ENCODE measurements around the gene GABBR2. TPM values are rescaled to one million over a fixed set of nuclear protein-coding genes. Genes with fewer than 3 reads are reported as not detected.

The GABBR2 gene
- total and polyA plus RNA-seq, 2 of the 8 experiments (the other 6 are each of a cell fraction or from before 2014, with no cell fraction given) = 0.50 to 1.2 TPM

GRCh38 chr9:98472216-98472615, 236.5 kb downstream of the GABBR2 start:
- no peak for TF ChIP-seq SAP30 (IDR thresholded peaks at IDR 0.05; ENCODE audit: insufficient read depth, insufficient replicate concordance, low read length)
- TF ChIP-seq RBBP5 (IDR thresholded peaks at IDR 0.05; ENCODE audit: borderline replicate concordance, low read depth, low read length) = no peak
- TF ChIP-seq SIN3A (conservative IDR thresholded peaks at IDR 0.05 in 1 of 2, IDR thresholded peaks at IDR 0.05 in 1 of 2; ENCODE audit: low read depth in 1 of 2, low read length in 2 of 2) = no peak
- no peak for TF ChIP-seq SRF (IDR thresholded peaks at IDR 0.05; ENCODE audit: low read depth, low read length)
- TF ChIP-seq POLR2AphosphoS5 (IDR thresholded peaks at IDR 0.05; ENCODE audit: low read depth, low read length) = no peak
- TF ChIP-seq POLR2A (IDR thresholded peaks at IDR 0.05; ENCODE audit: control extremely low read depth in 1 of 2, low read depth in 2 of 2, low read length in 2 of 2) = no peak
- TF ChIP-seq BCL11A (IDR thresholded peaks at IDR 0.05; ENCODE audit: low read depth in 2 of 2, low read length in 2 of 2) = no peak
- no peaks in the 10 kb centered on the region for H3K79me2 ChIP-seq (ENCODE audit: control insufficient read depth in 1 of 2, insufficient read depth in 2 of 2, low read length in 2 of 2)
- no peaks in the 10 kb centered on the region for H4K20me1 ChIP-seq (replicated peaks in 1 of 2; ENCODE audit: control insufficient read depth in 1 of 2, insufficient read depth in 2 of 2, low read length in 2 of 2)
- H3K27me3 ChIP-seq (replicated peaks in 1 of 4; ENCODE audit: control insufficient read depth in 3 of 4, extremely low read depth in 1 of 4, insufficient read depth in 3 of 4, low read length in 3 of 4) = no peaks in the 10 kb centered on the region
- H3K56ac ChIP-seq (replicated peaks; ENCODE audit: insufficient read length, low read depth, low read length) = no peak overlapping the region
- no peak overlapping the region for H2BK12ac ChIP-seq (ENCODE audit: low read depth, low read length)
- no peak overlapping the region for H3K4me2 ChIP-seq (ENCODE audit: insufficient read depth in 1 of 2, low read depth in 2 of 2, low read length in 2 of 2)
- H4K91ac ChIP-seq (replicated peaks; ENCODE audit: insufficient read length, low read length) = no peak overlapping the region
- 85% methylated on average over 2 of the region's 2 CpGs; no CpG with 5 or more reads in 1 of the 2 experiments for WGBS, 2 experiments (ENCODE audit: extremely low coverage in 1 of 2, insufficient coverage in 1 of 2, insufficient read length in 1 of 2, insufficient replicate concordance in 2 of 2, low coverage in 1 of 2, low lambda C conversion rate in 2 of 2, missing lambda C conversion rate in 1 of 2)
- FAIRE-seq (no peak), DNase-seq (ENCODE audit: low read depth in 1 of 2, low spot score in 2 of 2) (no peak)
- no peaks in the 10 kb centered on the region for H3K79me1 ChIP-seq (ENCODE audit: low read depth, low read length)
- H4K5ac ChIP-seq (ENCODE audit: insufficient read length, low read depth, low read length) = no peak overlapping the region
- no peaks in the 10 kb centered on the region for H3K36me3 ChIP-seq (ENCODE audit: control insufficient read depth in 2 of 4, insufficient read depth in 4 of 4, low read length in 3 of 4)
- no peaks in the 10 kb centered on the region for H3K9me3 ChIP-seq (ENCODE audit: insufficient read depth in 2 of 2, low read depth in 1 of 2, low read length in 1 of 2)
- no peak overlapping the region for H3K4me3 ChIP-seq (ENCODE audit: extremely low read depth in 1 of 4, insufficient read depth in 2 of 4, low read depth in 3 of 4, low read length in 4 of 4)
- no peak overlapping the region for H2AFZ ChIP-seq (ENCODE audit: low read length)
- no peak overlapping the region for H2BK15ac ChIP-seq (ENCODE audit: low read length)
- no peak overlapping the region for H3K4ac ChIP-seq (replicated peaks; ENCODE audit: insufficient read length, low read depth, low read length)
- no peak overlapping the region for H3K9ac ChIP-seq (replicated peaks in 1 of 4; ENCODE audit: extremely low read depth in 1 of 4, low read depth in 3 of 4, low read length in 3 of 4)
- no peak overlapping the region for H3K14ac ChIP-seq (ENCODE audit: insufficient read length)
- H3K23ac ChIP-seq (ENCODE audit: insufficient read length) = no peak overlapping the region
- ChIA-PET CTCF (ENCODE audit: partially characterized antibody) (interaction anchor here (1.0 kb wide), 1 partner anchor 18 kb away, joined by 3 read pairs; no protein-coding TSS in a partner anchor), POLR2A (ENCODE audit: partially characterized antibody) (no interaction called here)
- no peak overlapping the region for H2BK120ac ChIP-seq (replicated peaks; ENCODE audit: low read depth, low read length)
- H2BK5ac ChIP-seq (ENCODE audit: low read depth, low read length) = no peak overlapping the region
- H3K4me1 ChIP-seq (replicated peaks in 1 of 4; ENCODE audit: control insufficient read depth in 3 of 4, insufficient read depth in 4 of 4, low read length in 3 of 4) = no peaks in the 10 kb centered on the region
- H2AK5ac ChIP-seq (ENCODE audit: low read depth, low read length) = no peak overlapping the region
- H4K8ac ChIP-seq (ENCODE audit: extremely low read depth, insufficient read depth, low read length) = no peak overlapping the region
- no peak overlapping the region for H3K18ac ChIP-seq (ENCODE audit: extremely low read depth, low read length)
- H3K27ac ChIP-seq (ENCODE audit: low read depth, low read length) = no peak overlapping the region
- H2BK20ac ChIP-seq (ENCODE audit: low read length) = no peak overlapping the region
- H3K23me2 ChIP-seq (ENCODE audit: low read depth, low read length) = no peaks in the 10 kb centered on the region

Measured in H1 (cell line).